Measurements from ENCODE around the gene GBX2.

GBX2 gene

DNA sequence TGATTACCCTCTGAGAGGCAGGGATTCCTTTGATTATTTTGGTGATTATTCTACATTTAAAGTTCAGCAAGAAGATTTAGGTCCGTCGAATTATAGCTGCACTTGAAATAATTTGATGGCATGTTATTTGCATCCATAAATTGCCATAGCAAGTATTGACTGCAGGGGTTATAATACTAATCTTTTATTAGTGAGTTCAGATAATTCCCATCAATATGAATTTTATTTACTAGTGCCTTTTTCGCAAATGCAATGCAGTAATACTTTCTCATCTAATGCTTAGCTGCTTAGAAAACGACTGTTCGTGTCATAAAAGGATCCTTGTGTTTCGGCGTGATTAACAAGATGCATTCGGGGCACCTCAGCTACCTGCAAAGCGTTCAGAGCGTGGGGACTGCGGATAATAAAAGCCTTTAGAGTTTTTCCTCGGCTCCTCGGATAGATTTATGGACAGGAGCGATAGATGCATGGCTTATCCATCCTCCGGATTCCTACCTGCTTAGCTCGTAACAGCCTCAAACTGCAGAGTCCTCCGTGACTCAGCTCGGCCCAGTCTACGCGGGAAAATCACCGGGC lies 2.5 kb upstream of the GBX2 start:
- in situ Hi-C loops (cut with HindIII; ENCODE audit: low pct_unique_long_range_greater_than_20kb, low sequenced_read_pairs) = no loop called here
- DNase-seq (ENCODE audit: low read depth in 1 of 2, low spot score in 1 of 2) = no peak
- TF ChIP-seq JUND (IDR thresholded peaks at IDR 0.05; ENCODE audit: low read depth) = no peak

DNA sequence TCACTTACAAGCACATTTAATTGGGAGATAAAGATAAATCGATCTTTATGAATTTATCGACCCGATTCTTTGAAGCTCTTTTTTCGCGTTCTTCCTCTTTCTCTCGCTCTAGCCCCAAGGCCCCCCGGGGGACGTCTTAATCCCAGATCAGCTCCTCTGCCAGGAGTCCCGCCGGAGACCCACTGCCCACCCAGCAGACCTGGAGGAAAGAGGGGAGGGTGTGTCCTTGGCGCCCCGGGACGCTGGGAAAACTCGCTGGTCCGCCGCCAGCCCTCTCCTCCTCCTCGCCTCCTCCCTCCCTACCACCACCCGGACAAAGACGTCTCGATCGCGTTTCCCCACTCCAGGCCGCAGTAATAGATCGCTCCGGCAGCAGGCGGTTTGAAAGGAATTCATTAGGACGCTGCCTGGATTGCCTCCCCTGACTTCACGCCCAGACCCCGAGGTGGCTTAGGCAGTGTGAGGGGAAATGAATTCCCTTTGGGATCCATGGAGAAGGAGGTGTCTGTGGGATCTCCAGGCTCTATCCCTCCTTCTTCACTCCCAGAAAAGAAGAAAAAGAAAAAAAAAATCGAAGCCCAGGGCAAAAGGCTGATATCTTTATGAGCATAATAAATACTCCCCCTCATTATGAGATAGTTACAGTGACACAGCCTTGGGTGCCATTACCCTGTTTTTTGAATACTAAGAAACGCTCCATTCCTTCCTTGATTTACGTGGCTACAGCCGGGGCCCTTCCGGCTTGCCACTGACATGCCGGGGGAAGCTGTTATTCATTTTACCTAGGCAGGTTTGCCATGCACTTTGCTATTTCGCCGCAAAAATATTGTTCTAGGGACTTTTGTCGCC lies 1.8 kb upstream of the GBX2 start:
- TF ChIP-seq JUND (IDR thresholded peaks at IDR 0.05; ENCODE audit: low read depth) = no peak
- in situ Hi-C loops (cut with HindIII; ENCODE audit: low pct_unique_long_range_greater_than_20kb, low sequenced_read_pairs) = no loop called here
- DNase-seq (ENCODE audit: low read depth in 1 of 2, low spot score in 1 of 2) = no peak

DNA sequence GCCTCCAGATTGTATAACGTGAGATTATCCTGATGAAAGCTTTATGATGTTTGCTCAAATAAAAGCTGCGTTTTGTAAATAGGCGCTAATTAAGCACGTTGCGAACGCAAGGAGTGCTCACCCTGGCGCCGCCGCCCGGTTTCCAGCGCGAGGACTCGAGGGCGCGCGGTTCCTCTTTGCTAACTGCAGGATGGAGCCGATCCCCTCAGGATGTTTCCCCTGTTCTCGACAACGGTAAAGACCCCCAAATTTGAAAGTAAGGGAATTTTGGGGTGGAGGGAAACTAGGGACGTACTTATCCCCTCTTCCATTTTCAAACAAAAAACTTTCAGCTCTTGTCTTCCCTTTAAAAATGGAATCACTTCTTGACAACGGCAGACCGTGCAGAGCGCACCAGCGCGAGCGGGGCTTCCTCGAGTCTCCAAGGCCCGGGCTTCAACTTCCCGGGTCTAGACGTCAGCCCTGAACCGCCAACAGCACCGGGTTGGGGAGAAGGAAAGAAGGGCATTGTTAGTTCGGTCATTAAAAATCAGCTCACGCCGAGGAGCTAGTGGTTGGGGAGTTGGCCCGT lies 1.1 kb upstream of the GBX2 start:
- no peak for TF ChIP-seq JUND (IDR thresholded peaks at IDR 0.05; ENCODE audit: low read depth)
- in situ Hi-C loops (cut with HindIII; ENCODE audit: low pct_unique_long_range_greater_than_20kb, low sequenced_read_pairs) = no loop called here
- DNase-seq (ENCODE audit: low read depth in 1 of 2, low spot score in 1 of 2) = no peak

DNA sequence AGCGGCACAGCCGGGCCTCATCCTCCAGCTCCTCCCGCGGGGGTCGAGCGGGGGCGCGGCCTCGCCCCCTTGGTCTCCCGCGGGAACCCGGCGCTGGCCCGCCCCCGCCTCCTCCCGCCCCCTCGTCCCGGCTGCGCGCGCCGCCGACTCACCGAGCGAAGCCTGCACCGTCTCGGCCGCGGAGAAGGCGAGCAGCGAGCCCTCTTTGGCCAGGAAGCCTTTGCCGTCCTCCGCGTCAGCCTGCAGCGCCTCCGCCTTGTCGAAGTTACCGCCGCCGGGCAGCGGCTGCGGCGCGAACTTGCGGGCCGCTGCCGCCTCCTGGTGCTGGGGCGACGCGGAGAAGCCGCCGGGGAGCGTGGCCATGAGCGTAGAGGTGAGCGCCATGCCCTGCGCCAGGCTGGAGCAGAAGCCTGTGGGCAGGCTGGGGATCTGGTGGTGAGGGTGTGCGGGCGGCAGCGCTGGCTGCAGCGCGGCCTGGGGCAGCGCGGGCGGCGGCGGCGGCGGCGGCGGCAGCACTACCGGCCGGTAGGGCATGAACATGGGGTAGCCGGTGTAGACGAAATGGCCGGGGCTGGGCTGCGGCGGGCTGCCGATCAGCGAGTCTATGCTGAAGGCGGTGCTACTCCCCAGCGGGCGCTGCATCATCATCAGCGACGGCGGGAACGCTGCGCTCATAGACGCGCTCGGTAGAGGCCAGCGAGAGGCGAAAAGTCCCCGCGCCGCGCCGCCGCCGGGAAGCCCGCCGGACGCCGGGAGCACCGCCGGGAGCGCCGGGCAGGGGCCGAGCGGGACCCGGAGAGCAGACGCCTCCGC lies 683 bp downstream of the GBX2 start:
- no peak for TF ChIP-seq JUND (IDR thresholded peaks at IDR 0.05; ENCODE audit: low read depth)
- in situ Hi-C loops (cut with HindIII; ENCODE audit: low pct_unique_long_range_greater_than_20kb, low sequenced_read_pairs) = no loop called here
- DNase-seq (ENCODE audit: low read depth in 1 of 2, low spot score in 1 of 2) = peak; percentile 67 to 82

DNA sequence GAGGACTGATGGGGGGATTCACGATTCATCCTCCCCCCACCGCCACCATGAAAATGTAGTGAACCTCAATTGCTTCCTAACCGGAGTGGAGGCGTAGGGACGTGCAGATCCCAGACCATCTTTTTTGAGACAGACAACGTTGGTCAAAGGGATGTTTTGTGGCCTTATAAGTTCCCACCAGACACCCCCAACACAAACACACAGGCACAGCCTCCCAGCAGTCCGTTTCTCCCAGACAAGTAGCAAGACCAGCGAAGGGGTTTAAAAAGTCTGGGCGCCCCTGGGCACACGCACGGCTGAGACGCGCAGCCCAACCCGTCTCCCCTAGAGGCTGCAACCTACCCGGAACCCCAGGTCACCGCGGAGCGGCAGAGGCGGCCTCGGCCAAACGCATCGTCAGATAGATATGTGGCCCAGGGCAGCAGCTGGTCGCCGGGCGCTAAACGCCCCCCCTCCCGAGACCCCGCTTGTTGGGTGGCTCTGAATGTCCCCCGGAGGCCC lies 1.3 kb downstream of the GBX2 start:
- in situ Hi-C loops (cut with HindIII; ENCODE audit: low pct_unique_long_range_greater_than_20kb, low sequenced_read_pairs) = no loop called here
- no peak for DNase-seq (ENCODE audit: low read depth in 1 of 2, low spot score in 1 of 2)
- TF ChIP-seq JUND (IDR thresholded peaks at IDR 0.05; ENCODE audit: low read depth) = no peak

DNA sequence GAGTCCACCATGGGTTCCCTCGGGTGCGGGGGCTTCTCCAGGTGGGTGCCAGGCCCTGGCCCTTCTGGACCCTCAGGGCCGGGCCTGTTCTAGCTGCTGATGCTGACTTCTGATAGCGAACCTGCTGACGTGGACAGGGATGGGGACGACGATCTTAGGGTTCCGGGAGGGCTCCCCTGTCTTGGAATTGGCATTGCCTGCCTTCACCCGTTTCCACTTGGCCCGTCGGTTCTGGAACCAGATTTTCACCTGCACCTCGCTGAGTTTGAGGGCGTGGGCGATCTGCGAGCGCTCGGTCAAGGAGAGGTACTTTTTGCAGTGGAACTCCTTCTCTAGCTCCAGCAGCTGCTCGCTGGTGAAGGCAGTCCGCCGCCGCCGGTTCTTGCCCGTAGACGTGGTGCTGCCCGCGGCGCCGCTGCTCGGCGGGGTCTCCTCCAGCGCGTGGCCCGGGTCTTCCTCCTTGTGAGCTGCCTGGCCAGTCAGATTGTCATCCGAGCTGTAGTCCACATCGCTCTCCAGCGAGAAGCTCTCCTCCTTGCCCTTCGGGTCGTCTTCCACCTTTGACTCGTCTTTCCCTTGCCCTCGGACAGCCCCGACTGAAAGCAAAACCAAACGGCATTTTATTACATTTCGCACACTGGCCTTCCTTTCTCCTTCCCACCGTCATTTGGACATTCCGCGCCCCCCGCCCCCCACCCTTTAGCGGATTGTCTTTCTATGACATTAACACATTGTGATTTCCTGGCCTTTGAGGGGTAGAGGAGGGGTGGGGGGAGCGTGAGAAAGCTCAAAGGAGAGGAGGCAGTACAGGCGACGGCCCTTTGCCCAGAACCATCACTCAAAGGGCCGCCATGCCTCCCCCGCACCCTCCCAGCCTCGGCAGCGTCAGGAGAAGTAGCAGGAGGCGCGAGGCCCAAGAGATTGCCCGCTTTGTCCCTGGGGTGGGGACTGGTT lies 2.1 kb downstream of the GBX2 start:
- no peak for TF ChIP-seq JUND (IDR thresholded peaks at IDR 0.05; ENCODE audit: low read depth)
- DNase-seq (ENCODE audit: low read depth in 1 of 2, low spot score in 1 of 2) = no peak
- in situ Hi-C loops (cut with HindIII; ENCODE audit: low pct_unique_long_range_greater_than_20kb, low sequenced_read_pairs) = no loop called here

DNA sequence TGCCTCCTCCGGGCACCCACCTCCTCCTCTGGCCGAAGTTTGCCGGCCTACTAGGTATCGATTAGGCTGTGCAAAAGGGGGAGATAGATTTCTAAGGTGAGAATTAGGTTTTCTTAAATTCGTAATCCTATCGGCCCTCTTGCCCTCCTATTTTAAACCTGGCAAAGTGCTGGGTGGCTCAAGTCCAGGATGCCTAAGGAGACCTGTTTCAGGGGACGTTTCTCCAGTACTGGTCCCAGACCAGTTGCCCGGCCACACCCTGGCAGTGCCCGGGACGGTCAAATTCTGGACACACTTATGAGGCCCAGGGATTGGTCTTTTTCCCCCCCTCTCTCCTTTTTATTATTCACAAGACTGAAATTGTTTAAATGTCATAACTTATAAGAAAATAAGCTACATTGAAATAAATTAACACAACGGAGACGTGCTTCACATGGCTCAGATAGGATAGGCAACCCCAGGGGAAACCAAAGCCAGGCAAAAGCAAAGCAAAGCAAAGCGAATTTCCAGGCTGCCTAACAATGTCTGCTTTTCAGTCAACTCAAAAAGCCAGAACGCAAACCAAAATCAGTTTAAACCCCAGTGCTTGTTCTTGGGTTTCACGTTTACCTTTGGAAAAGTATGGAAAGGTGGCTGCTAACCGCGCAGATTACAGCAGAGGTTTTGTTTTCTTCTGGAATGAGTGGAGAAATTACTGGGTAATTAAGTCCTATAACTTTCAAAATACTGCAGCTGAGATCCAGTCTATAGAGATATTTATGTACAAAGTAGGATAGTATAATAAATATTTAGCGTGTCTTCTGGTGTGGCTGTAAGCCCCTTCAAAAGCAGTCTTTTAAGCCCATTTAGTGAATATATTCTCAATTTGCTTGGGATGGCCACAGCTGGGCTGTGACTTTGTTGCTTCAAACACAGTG lies 3.0 kb downstream of the GBX2 start:
- no peak for DNase-seq (ENCODE audit: low read depth in 1 of 2, low spot score in 1 of 2)
- in situ Hi-C loops (cut with HindIII; ENCODE audit: low pct_unique_long_range_greater_than_20kb, low sequenced_read_pairs) = no loop called here

DNA sequence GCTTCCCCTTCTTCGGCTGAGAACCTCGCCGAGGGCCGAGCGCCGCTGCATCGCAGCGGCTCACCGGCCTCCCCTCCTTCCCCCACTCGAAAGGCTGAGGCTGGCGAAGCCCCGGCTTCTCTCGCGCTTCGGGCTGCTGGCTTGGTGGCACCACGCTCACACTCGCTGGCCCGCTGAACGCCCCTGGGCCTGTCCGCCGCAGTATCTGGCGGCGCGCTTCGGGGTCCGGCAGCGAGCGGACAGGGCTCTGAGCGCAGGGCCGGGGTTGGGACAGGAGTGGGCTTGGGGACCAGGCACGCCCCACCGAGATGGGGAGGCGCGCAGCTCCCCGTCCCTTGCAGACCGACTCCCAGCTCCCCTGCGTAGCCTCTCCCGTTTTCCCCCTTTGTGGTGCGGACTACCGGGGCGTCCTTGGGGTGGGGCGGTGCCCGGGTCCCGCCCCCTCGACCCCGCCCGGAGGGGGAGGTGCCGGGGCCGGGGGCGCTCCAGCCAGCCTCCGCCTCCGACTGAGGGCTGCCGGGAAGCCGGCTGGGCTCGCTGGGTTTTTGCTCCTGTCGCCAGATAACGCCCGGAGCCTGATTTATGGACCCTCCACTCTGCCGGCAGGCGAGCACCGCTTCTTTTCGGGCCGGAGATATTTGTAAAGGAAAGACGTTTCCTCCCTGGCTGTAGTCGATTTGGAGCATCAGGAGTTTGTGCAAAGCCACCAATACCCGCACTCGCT lies 3.8 kb downstream of the GBX2 start:
- no peak for TF ChIP-seq JUND (IDR thresholded peaks at IDR 0.05; ENCODE audit: low read depth)
- DNase-seq (ENCODE audit: low read depth in 1 of 2, low spot score in 1 of 2) = no peak

More for the DNA sequence above, 3.0 kb downstream of the GBX2 start:
- TF ChIP-seq JUND (IDR thresholded peaks at IDR 0.05; ENCODE audit: low read depth) = no peak

DNA sequence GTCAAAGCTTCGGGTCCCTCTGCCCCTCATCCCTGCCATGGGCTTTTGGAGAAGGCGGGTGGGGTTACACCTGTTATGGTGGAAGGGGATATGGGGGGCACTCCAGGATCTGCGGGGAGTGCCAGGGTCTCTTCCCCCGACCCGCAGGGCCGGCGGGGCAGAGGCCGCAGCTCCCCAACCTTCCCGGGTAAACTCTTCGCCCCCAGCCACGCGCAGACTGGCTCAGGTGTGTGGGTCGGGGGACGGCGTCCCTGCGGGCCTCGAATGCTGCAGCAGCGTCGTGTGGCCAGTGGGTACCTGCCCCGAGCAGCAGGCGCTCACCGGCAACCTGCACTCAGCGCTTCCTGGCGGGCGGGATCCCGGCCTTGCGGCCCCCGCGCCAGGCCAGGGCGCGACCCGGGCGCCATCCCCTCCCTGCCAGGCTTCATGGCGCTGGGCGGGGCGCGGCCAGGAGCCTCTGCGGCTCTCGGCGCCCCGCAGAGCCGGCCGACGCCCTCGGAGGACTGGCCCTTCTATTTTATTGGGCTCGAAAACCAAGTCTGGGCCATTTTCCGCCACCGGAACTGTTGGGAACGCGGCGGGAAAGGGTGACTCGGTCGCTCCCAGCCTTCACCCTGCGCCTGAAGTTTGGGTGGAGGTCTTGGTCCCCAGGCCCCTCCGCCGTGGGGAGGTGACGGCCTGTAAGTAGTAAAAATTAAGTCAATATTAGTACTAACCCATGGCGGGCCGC lies 4.5 kb downstream of the GBX2 start:
- in situ Hi-C loops (cut with HindIII; ENCODE audit: low pct_unique_long_range_greater_than_20kb, low sequenced_read_pairs) = no loop called here
- no peak for TF ChIP-seq JUND (IDR thresholded peaks at IDR 0.05; ENCODE audit: low read depth)
- DNase-seq (ENCODE audit: low read depth in 1 of 2, low spot score in 1 of 2) = no peak

More for the DNA sequence above, 3.8 kb downstream of the GBX2 start:
- in situ Hi-C loops (cut with HindIII; ENCODE audit: low pct_unique_long_range_greater_than_20kb, low sequenced_read_pairs) = no loop called here

Data from T47D (cell line).